HG03571 (cell line): ENCODE measurements around the gene CD151.

Source experiments
- ATAC-seq: cut with Tn5 transposase; IDR thresholded peaks from one replicate; pipeline ENCODE4 v1.9.1; 2021; ENCODE audit not compliant: unreplicated experiment

The CD151 gene

DNA sequence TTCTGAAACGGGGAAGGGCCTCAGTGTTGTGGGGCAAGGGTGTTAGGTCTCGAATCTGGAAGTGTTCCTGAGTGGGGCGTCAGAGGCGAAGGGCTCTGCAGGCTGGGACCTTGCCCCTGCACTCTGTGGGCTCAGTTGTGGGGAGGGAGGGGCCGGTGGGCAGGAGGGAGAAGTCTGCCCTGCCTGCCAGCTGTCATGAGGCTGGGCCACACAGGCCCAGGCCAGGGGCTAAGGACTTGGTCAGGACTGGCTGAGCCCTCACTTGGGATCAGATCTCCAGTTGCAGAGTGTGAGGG is 4.9 kb upstream of the CD151 start, which contains the start of gene CRACR2B:
TSS of gene CRACR2B (plus strand) at position 23 of the 296 bp plus-strand sequence. CDS start 689 bp downstream, outside the sequence.
- ATAC-seq, result no peak

DNA sequence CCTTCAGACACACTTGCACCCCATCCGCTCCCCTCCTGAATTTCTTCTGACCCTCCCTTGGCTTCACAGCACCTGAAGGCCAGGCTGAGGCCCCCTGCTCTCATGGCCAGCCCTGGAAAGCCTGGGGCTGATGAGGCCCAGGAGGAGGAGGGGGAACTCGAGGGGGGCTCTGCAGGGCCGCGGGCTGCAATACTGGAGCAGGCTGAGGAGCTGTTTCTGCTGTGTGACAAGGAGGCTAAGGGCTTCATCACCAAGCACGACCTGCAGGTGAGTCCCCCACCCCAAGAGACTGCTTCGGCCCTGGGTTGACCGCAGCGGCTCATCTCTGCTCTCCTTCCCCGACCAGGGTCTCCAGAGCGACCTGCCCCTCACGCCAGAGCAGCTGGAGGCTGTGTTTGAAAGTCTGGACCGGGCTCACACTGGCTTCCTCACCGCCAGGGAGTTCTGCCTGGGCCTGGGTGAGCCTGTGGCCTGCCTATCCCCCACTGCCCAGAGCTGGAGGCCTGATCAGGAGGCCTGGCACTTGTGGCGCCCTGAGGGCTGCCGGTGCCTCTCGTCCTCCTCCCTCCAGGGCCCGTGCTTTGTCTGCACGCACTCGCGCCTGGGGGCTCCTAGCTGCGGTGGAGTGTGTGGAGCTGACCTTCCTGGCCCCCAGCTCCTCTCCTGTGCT is 4.1 kb upstream of the CD151 start:
- ATAC-seq, result no peak

DNA sequence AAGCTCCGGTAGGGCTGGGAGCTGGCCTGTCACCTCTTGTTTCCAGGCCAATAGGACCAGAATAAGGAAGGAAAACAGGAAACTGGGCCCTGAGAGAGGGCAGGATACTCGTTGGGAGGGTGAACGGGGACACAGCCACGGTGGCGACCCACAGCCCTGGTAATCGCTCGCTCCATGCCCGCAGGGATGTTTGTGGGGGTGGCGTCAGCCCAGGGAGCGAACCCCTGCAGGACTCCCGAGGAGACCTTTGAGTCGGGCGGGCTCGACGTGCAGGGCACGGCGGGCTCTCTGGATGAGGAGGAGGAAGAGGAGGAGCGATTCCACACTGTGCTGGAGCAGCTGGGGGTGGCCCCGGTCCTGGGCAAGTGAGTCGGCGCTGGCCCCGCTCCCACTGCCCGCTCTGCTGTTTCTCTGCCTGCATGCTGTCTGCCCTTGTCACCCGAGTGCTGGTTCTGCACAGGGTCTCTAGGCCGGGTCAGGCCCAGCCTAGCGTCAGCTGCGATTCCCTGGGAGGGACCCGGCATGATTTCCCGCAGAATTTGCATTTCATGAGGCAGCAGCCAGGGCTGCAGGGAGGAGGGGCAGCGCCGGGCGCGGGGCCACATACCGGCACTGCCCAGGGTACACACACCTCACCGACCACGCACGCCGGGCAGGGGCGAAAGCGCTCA is 3.4 kb upstream of the CD151 start:
- ATAC-seq, result no peak

DNA sequence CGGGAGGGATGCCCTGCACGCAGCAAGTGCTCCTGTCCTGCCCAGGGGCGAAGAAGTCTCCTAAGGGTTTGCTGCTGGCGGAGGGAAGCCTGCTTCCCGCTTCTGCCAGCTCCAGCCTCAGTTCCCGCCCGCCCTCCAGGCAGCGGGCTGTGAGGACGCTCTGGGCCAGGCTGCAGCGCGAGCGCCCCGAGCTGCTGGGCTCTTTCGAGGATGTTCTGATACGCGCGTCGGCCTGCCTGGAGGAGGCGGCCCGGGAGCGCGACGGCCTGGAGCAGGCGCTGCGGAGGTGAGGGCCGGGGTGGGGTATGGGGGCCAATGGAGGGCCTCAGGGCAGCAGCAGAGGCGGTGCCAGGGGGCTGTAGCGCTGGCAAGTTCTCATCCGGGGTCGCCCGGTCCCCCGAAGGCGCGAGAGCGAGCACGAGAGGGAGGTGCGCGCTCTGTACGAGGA is 2.9 kb upstream of the CD151 start:
- no peak for ATAC-seq

DNA sequence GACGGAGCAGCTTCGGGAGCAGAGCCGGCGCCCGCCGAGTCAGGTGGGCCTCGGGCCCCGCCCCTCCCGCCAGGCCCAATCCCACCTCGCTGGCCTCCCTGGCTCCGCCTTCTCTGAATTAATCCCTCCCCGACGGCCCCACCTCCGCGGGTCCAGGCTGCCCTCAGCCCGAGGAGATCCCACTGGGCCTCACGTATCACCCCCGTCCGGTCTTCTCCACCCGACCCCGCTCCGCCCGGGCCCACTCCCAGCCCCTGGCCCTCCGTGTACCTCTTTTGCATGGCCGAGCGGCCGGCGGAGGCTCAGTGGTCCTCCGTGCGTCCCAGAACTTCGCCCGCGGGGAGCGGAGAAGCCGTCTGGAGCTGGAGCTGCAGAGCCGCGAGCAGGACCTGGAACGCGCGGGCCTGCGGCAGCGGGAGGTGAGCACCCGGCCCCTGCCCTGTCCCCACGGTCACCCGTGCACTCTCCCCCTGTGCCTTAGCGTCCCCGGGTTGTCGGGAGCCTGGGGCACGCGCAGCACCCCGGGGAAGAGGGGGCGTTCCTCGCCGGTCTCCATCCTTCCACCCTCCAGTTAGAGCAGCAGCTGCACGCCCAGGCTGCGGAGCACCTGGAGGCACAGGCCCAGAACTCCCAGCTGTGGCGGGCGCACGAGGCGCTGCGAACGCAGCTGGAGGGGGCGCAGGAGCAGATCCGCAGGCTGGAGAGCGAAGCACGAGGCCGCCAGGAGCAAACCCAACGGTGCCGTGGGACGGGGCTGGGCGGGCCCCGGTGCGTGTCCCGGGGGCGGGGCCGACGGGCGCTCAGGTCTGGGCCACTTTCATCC is 2.2 kb upstream of the CD151 start:
- peak; percentile 42 for ATAC-seq

DNA sequence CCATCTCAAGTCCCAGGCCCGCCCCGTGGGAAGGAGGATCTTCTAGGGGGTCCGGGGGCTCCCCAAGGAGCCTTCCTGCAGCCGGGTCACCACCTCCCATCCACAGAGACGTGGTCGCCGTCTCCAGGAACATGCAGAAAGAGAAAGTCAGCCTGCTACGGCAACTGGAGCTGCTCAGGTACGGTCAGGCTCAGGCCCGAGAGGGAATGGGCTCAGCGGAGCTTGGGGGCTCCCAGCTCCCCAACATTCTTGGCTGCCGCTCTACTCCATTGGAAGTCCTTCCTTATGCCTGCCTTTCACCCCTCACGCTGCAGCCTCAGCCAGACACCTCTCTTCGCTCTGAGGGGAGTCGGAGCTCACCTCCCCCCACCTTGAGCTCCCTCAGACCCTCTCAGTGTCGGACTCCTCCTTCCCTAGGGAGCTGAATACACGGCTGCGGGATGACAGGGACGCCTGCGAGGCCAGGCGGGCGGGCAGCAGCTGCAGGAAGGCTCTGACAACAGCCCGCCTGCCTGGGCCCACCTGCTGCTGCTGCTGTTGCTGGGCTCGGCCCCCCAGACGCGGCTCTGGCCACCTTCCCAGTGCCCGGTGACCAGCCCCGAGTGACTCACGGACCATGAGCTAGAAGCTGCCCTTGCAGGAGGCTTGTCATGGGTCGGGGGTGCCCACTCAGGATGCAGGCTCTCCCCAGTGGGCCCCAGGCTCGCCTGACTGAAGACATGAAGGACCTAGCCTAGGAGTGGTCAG is 1.5 kb upstream of the CD151 start:
- no peak for ATAC-seq

DNA sequence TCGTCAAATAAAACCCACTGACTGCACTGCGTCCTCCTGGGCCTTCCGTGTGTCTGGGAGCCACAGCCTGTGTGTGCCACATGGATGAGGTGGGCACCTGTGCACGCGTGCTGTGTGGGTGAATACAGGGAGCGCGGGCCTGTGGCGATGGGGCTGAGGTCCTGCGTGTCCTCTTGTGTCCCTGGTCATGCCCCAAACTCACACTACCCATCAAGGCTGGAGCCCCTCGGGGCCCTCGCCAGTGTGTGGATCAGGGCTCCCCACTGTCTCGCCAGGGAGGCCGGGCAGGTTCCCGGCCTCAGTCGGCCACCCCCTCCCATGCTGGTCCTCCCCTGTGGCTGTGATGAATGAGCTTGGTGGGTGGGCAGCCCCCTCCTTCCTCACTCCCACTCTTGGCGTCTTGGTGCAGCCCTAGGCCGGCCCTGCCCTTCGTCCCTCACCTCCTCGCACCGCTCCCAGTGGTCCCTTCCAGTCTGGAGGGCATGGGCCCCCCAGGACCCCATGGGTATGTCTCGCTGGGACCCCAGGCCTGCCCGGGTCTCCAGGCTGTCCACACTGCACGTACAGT is 707 bp upstream of the CD151 start:
- ATAC-seq, result no peak

DNA sequence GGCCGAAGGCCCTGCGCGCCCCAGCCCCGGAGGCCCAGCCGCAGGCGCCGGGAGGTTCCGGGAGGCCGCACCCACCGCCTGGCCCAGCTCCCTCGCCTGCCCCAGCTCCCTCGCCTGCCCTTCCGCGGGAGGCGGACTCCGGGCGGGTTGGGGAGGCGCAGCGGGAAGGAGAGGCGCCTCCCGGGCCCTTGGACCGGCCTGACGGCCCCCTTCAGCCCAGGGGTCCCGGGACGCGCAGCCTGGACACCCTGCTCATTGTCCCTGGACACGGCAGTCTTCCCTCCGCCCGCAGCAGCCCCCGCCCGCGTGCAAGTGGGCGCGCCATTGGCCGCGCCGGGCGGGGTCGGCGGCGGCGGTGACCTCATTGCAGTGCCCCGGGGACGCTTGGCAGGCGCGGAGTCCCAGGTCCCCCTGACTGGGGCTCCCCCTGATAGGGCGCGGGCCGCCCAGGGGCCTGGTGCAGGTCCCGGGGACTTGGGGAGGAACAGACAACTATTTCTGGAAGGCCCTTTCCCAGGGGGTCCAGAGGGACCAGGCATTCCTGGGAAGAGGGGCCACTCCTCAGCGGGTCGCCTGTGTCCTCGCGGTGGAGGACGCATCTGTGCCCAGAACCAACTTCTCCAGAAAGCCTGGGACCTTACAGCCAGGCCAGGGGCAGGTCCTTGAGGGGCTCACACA is 501 bp downstream of the CD151 start:
- no peak for ATAC-seq

DNA sequence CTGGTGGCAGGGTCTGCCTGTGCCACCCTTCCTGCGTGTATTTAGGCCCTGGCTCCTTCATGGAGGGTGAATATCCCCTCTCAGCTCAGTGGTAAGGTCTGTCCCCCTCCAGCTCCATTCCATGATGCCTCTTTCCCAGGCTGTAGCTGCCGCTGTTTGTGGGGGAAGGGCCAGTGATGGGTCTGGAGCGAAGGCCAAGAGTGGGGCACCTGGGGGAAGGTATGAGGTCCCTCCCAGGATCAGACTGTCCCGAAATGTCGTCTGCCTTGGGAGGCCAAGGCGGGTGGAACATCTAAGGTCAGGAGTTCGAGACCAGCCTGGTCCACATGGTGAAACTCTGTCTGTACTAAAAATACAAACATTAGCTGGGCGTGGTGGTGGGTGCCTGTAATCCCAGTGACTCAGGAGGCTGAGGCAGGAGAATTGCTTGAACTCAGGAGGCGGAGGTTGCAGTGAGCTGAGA is 1.1 kb downstream of the CD151 start:
- ATAC-seq, result no peak

DNA sequence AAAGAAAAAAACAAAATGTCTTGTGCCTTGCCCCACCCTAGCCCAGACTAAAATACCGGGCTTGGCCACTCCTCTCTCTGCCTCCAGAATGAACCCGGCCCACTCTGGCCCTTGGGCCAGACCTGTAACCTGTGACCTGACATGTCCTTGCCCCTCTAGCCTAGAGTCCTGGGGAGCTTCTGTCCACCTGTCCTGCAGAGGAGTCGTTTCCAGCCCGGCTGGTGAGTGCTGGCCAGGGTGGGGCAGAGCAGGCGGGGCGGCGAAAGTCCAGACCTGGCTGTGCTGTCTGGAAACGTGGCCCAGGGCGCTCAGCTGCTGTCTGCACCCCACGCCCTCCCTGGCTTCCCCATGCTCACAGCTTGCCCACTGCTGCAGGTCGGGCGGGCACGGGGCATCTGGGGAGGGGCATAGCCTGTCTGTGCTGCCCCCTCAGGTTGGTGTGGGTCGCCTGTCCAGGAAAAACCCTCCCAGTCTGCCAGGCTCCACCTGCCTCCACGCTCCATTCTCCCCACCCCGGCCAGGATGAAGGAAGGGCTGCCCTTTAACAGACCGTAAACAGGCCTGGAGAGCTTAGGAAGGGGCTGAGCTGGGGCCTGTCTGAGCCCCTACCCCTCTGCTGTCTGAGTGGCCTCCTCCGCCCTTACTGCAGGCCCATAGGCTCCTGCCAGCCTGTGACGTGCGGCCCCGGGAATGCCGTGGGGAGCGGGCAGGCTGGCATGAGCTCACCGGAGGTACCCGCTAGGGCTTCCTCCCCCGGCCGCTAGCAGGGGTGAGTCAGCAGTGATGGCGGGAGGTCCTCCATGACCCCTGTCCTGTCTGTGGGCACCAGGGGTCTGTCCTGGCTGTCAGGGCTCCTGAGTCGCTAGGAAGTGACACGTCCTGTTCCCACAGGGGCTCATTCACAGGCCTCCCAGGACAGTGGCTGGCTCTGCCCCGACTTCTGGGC is 1.9 kb downstream of the CD151 start:
- no peak for ATAC-seq

DNA sequence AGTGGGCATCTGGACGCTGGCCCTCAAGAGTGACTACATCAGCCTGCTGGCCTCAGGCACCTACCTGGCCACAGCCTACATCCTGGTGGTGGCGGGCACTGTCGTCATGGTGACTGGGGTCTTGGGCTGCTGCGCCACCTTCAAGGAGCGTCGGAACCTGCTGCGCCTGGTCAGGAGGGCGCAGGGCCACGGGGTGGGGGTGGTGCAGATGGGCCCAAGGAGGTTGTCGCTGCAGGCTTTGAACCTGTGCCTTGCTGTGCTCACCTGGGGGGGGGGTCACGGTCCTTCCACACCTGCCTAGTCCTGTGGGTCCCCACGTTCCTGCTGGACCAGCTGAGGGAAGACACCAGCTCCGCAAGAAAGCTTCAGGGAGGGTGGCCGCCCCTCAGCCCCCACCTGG is 3.5 kb downstream of the CD151 start:
- no peak for ATAC-seq

DNA sequence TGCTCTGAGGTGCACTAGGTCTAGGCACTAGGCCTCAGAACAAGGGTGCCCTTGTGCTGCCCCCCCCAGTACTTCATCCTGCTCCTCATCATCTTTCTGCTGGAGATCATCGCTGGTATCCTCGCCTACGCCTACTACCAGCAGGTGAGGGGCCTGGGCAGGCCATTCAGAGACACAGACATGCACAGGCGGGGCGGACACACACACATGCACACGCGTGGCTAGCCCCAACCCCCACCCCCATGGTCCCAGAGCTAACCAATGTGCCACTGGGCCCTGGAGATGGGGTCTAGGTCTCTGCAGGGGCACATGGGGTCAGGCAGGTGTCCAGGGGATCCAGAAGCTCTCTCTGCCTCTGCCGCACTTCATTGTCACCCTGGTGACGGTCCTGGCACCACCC is 3.9 kb downstream of the CD151 start:
- ATAC-seq, result no peak

DNA sequence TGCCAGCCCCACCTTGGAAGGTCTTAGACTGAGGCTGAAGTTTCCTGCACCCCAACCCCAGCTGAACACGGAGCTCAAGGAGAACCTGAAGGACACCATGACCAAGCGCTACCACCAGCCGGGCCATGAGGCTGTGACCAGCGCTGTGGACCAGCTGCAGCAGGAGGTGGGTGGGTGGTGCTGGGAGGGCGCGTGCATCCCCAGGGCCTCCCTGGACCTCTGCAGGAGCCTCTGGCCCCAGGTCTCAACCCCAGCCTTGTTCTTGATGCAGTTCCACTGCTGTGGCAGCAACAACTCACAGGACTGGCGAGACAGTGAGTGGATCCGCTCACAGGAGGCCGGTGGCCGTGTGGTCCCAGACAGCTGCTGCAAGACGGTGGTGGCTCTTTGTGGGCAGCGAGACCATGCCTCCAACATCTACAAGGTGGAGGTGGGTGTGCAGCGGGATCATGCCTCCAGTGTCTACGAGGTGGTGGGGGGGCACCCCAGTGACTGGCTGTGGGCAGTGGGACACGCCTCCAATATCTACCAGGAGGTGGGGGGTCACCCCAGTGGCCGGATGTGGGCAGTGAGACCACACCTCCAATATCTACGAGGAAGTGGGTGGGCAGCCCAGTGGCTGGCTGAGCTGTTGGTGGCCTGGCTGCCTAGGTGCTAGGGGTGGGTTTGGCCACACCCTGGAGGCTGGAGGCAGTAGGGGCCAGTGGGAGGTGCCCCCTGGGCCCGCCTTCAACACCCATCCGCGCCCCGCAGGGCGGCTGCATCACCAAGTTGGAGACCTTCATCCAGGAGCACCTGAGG is 4.6 kb downstream of the CD151 start:
- no peak for ATAC-seq

DNA sequence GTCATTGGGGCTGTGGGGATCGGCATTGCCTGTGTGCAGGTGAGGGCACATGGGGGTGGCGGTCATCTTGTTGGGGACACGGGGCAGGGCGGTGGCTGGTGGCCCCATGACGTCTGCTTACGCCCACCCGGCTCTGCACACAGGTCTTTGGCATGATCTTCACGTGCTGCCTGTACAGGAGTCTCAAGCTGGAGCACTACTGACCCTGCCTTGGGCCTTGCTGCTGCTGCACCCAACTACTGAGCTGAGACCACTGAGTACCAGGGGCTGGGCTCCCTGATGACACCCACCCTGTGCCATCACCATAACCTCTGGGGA is 5.2 kb downstream of the CD151 start:
- ATAC-seq, result no peak

DNA sequence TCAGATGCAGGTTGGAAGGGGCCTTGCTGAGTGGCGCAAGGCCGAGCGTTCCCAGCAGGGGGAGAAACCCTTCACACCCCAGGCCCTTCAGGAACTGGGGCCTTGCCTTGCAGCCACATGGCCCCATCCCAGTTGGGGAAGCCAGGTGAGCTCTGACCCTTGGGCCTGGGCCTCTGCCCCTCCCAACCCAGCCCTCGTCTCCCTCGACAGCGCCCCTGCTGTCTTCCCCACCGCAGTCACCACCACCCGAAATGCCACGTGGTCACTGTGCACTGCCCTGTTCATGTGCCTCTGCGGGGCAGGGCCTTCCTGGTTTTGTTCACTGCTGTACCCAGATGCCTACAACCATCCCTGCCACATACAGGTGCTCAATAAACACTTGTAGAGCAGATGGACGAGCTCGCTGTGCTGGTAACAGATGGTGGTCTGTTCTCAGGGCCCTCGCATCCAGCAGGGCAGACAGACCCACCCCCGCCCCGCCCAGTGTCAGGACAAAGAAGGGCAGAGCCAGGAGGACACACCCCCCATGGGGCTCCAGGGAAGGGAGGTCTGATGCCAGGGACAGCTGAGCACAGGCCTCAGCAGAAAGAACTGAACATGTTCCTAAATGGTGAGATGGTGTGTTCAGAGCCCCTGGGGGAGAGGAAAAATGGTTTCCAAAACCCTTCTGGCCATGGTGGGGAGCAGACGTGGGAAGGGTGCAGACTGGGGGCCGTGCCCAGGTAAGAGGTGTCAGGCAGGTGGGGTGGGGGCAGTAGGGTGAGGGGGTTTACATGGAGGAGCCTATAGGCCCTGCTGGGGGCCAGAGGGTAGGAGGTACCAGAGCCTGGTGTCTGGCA is 5.9 kb downstream of the CD151 start:
- ATAC-seq, result no peak

DNA sequence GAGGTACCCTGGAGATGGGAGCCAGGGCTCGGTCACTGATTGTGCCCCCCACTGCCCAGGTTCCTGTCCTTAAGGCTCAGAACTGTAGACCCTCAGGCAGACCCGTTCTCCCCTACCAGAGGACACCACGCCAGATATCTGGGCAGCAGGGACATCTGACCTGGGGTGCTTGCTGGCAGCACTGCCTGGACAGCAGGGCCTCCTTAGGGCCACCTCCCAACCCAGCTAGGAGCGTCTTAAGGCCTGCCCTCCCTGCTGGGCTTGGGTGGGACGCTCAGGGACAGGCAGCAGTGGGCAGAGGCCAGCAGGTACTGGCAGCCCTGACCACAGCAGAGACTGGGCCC is 6.5 kb downstream of the CD151 start:
- no peak for ATAC-seq

DNA sequence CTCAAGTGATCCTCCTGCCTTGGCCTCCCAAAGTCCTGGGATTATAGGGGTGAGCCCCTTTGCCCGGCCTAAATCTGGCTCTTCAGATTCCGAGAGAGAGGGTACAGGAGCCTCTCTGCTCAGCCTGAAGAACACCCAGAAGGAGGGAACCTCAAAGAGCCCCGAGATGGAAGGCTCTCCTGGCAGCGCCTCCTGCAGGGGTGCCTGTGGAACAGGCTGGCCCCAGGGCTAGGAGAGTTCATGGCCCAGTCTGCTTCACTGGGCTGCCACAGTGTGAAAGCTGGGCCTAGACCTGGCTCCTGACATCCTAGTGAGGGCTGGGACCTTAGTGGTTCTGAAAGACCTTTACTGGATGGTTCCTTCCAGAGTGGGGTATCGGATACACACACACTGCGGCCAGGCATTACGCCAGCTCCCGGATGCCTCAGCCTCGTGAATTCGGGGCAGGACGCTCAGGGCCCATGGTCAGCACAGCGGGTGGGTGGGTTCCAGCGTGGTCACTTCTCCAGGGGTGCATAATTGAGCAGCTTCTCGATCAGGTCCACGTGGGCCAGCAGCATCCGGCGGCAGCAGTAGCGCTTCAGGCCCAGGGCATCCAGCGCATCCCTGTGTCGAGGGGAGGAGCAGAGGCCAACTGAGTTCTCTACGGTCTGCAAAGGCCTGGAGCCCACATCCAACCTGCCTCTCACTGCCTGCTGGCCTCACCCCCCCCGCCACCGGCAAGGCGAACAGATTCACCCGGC is 7.3 kb downstream of the CD151 start:
- no peak for ATAC-seq
